ENCODE data around the gene GPRC5A. TPM values are rescaled to one million over a fixed set of nuclear protein-coding genes. Genes with fewer than 3 reads are reported as not detected.

Gene GPRC5A
- total RNA-seq, 4 donors from 2014 or later = 2.0 to 13.2 (median 12.4) TPM

DNA sequence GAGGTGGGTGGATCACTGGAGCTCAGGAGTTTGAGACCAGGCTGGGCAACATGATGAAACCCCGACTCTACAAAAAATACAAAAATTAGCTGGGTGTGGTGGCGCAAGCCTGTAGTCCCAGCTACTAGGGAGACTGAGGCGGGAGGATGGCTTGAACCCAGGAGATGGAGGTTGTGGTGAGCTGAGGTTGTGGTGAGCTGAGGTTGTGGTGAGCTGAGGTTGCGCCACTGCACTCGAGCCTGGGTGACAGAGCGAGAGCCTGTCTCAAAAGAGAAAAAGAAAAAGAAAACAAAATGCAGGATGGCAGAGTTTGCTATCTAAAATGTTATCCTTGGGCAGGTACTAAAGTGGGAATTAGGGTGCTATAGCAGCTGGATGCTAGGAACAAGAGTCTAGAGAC is 10.8 kb upstream of the GPRC5A start:
- no peak overlapping the region for H3K27ac ChIP-seq
- TF ChIP-seq POLR2A (IDR thresholded peaks at IDR 0.05) = no peak
- TF ChIP-seq, protein P1, sequence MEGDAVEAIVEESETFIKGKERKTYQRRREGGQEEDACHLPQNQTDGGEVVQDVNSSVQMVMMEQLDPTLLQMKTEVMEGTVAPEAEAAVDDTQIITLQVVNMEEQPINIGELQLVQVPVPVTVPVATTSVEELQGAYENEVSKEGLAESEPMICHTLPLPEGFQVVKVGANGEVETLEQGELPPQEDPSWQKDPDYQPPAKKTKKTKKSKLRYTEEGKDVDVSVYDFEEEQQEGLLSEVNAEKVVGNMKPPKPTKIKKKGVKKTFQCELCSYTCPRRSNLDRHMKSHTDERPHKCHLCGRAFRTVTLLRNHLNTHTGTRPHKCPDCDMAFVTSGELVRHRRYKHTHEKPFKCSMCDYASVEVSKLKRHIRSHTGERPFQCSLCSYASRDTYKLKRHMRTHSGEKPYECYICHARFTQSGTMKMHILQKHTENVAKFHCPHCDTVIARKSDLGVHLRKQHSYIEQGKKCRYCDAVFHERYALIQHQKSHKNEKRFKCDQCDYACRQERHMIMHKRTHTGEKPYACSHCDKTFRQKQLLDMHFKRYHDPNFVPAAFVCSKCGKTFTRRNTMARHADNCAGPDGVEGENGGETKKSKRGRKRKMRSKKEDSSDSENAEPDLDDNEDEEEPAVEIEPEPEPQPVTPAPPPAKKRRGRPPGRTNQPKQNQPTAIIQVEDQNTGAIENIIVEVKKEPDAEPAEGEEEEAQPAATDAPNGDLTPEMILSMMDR (IDR thresholded peaks at IDR 0.05) = no peak
- no peak for DNase-seq

DNA sequence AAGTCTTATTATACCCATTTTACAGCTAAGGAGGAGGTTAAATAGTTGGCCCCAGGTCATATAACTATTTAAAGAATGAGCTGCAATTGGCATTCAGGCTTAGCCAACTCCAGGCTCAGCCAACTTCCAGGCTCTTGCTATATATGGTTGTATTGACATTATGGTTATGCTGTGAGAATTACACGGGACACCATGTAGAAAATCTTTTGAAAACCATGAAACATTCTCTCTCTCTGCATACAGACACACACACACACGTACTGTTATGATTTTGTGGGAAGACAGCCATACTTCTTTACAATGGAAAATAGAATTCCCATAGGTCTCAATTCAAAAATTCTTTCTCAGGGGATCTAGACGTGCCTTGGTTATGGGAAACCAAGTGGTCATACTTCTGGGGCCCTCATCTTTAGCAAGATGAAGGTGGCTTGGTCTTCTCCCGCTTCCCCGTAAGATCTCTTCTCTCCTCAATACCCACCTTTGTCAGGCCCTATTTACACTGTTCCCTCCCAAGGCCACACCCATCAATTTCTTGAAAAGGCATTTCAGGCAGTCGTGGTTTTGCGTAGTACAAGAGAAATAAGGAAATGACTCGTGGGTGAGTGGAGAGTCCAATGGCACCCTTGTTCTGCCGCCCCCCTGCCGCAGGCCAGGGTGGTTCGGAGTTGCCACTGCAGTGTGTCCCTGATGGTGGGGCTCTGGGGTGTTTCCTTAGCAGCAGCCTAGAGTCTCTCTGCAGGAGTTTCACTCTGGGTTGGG is 10.0 kb upstream of the GPRC5A start:
- H3K36me3 ChIP-seq = no peaks in the 10 kb centered on the region
- no peak overlapping the region for H3K27ac ChIP-seq
- intact Hi-C loops (cut with DNase I; ENCODE audit: low total_unique reads) = no loop called here
- no peaks in the 10 kb centered on the region for H3K9me3 ChIP-seq
- no peaks in the 10 kb centered on the region for H3K4me1 ChIP-seq
- TF ChIP-seq, protein P1 (IDR thresholded peaks at IDR 0.05) = no peak
- no peak for TF ChIP-seq POLR2A (IDR thresholded peaks at IDR 0.05)
- no peaks in the 10 kb centered on the region for H3K27me3 ChIP-seq
- H3K4me3 ChIP-seq = no peak overlapping the region
- DNase-seq = no peak

More for the DNA sequence above, 10.8 kb upstream of the GPRC5A start:
- H3K4me1 ChIP-seq = no peaks in the 10 kb centered on the region
- intact Hi-C loops (cut with DNase I; ENCODE audit: low total_unique reads) = no loop called here
- H3K36me3 ChIP-seq = no peaks in the 10 kb centered on the region
- H3K27me3 ChIP-seq = no peaks in the 10 kb centered on the region
- no peaks in the 10 kb centered on the region for H3K9me3 ChIP-seq
- H3K4me3 ChIP-seq = no peak overlapping the region

GRCh38 chr12:12882288-12882687 is 9.1 kb upstream of the GPRC5A start:
- Histone ChIP-seq H3K4me3 (no peak overlapping the region), H3K27ac (no peak overlapping the region), H3K9me3 (no peaks in the 10 kb centered on the region), H3K27me3 (no peaks in the 10 kb centered on the region), H3K4me1 (no peaks in the 10 kb centered on the region), H3K36me3 (no peaks in the 10 kb centered on the region)
- no peak for DNase-seq
- intact Hi-C loops (cut with DNase I; ENCODE audit: low total_unique reads) = no loop called here
- TF ChIP-seq, protein P1 (IDR thresholded peaks at IDR 0.05) = no peak
- no peak for TF ChIP-seq POLR2A (IDR thresholded peaks at IDR 0.05)

DNA sequence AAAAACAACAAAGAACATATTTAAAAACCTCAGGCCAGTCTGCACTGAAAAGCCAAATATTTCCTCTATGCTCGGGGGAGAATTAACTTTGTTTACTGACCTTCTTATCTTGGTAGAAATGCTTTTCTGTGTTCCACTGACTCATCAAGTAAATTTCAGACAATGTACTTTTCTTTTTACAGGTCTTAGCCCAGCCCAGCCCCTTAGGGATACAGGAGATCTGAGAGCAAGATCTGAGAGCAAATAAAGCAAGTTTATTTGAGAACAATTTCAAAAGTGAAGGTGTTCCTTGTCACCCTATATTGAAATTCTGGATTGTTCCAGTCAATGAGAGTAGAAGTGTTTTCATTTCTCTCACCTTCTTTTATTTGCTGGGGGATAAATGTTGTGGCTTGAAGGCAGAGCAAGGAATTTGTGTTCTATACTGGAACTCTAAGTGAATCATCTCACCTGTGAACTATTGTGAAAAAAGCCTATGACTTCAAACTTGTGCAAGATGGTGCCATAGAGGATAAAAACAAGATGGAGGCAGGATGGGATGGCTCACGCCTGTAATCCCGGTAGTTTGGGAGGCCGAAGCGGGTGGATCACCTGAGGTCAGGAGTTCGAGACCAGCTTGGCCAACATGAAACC is 7.9 kb upstream of the GPRC5A start:
- H3K4me1 ChIP-seq = no peaks in the 10 kb centered on the region
- intact Hi-C loops (cut with DNase I; ENCODE audit: low total_unique reads) = no loop called here
- H3K4me3 ChIP-seq = no peak overlapping the region
- TF ChIP-seq POLR2A (IDR thresholded peaks at IDR 0.05) = no peak
- TF ChIP-seq, protein P1 (IDR thresholded peaks at IDR 0.05) = no peak
- peak overlapping the region; percentile 43 to 47 for H3K27ac ChIP-seq
- no peaks in the 10 kb centered on the region for H3K27me3 ChIP-seq
- no peak for DNase-seq
- no peaks in the 10 kb centered on the region for H3K36me3 ChIP-seq
- H3K9me3 ChIP-seq = no peaks in the 10 kb centered on the region

GRCh38 chr12:12885096-12885792 is 6.1 kb upstream of the GPRC5A start:
- Histone ChIP-seq H3K27ac (no peak overlapping the region), H3K36me3 (no peaks in the 10 kb centered on the region), H3K4me1 (no peaks in the 10 kb centered on the region), H3K27me3 (no peaks in the 10 kb centered on the region), H3K9me3 (no peaks in the 10 kb centered on the region), H3K4me3 (no peak overlapping the region)
- no peak for DNase-seq
- TF ChIP-seq POLR2A (IDR thresholded peaks at IDR 0.05) = no peak
- TF ChIP-seq, protein P1 (IDR thresholded peaks at IDR 0.05) = no peak
- intact Hi-C loops (cut with DNase I; ENCODE audit: low total_unique reads) = no loop called here
